Measurements from ENCODE around the gene SLC7A1. TPM values are rescaled to one million over a fixed set of nuclear protein-coding genes. Genes with fewer than 3 reads are reported as not detected.

SLC7A1 gene
- total and polyA plus RNA-seq, 10 donors = 2.2 to 53.8 (median 20.6) TPM

- Histone ChIP-seq H3K36me3 (no peaks in the 10 kb centered on the region), H3K9me3 (no peaks in the 10 kb centered on the region), H3K27ac (no peak overlapping the region), H3K4me1 (no peaks in the 10 kb centered on the region), H3K4me3 (no peak overlapping the region), H3K27me3 (replicated peaks in 1 of 7) (peaks cover 0 to 12% (median 0%) of the 10 kb centered on the region in 7 donors)
- intact Hi-C loops (cut with DNase I; ENCODE audit: low total_unique reads) = no loop called here
- TF ChIP-seq POLR2AphosphoS5 (IDR thresholded peaks at IDR 0.05) = no peak
- TF ChIP-seq POLR2A (IDR thresholded peaks at IDR 0.05) = no peak
- no peak for TF ChIP-seq CTCF (IDR thresholded peaks at IDR 0.05 in 8 of 11, conservative IDR thresholded peaks at IDR 0.05 in 3 of 11)
- no peak for DNase-seq
- WGBS, 5 donors = 94 to 100% (median 97%) methylated on average over 1 of the region's 1 CpG
Measured at GRCh38 chr13:29607465-29607864, 12.0 kb upstream of the SLC7A1 start.

- no peak for TF ChIP-seq POLR2A (IDR thresholded peaks at IDR 0.05)
- no peak for TF ChIP-seq POLR2AphosphoS5 (IDR thresholded peaks at IDR 0.05)
- TF ChIP-seq CTCF (IDR thresholded peaks at IDR 0.05 in 8 of 11, conservative IDR thresholded peaks at IDR 0.05 in 3 of 11) = no peak
- no peaks in the 10 kb centered on the region for H3K27me3 ChIP-seq (replicated peaks in 1 of 7)
- no peak for DNase-seq
- H3K9me3 ChIP-seq = no peaks in the 10 kb centered on the region
- WGBS, 5 donors = 65 to 80% (median 70%) methylated on average over 8 of the region's 8 CpGs
- intact Hi-C loops (cut with DNase I; ENCODE audit: low total_unique reads) = no loop called here
- H3K4me3 ChIP-seq = no peak overlapping the region
- no peaks in the 10 kb centered on the region for H3K36me3 ChIP-seq
- no peaks in the 10 kb centered on the region for H3K4me1 ChIP-seq
- H3K27ac ChIP-seq = peak overlapping the region in 3 of 8 donors; percentile 1 to 33 (median 16)
Measured at GRCh38 chr13:29605860-29606526, 10.5 kb upstream of the SLC7A1 start.

- Histone ChIP-seq H3K27me3 (replicated peaks in 1 of 7) (peaks cover 0 to 3% (median 0%) of the 10 kb centered on the region in 7 donors), H3K36me3 (no peaks in the 10 kb centered on the region), H3K4me1 (peaks cover 4 to 28% (median 20%) of the 10 kb centered on the region in 6 donors), H3K9me3 (no peaks in the 10 kb centered on the region), H3K4me3 (no peak overlapping the region), H3K27ac (no peak overlapping the region)
- WGBS, 5 donors = 93 to 99% (median 97%) methylated on average over 2 of the region's 2 CpGs
- intact Hi-C loops (cut with DNase I; ENCODE audit: low total_unique reads) = loop anchor here (10.0 kb wide), 1 partner anchor 246 kb away; no protein-coding TSS in a partner anchor
- TF ChIP-seq POLR2AphosphoS5 (IDR thresholded peaks at IDR 0.05) (no peak), POLR2A (IDR thresholded peaks at IDR 0.05) (no peak), CTCF (IDR thresholded peaks at IDR 0.05 in 8 of 11, conservative IDR thresholded peaks at IDR 0.05 in 3 of 11) (no peak)
- no peak for DNase-seq
Measured at GRCh38 chr13:29598321-29598720, 2.8 kb upstream of the SLC7A1 start.

- Histone ChIP-seq H3K27me3 (replicated peaks in 1 of 7) (peaks cover 0 to 3% (median 0%) of the 10 kb centered on the region in 7 donors), H3K36me3 (no peaks in the 10 kb centered on the region), H3K4me3 (no peak overlapping the region), H3K4me1 (peaks cover 4 to 34% (median 22%) of the 10 kb centered on the region in 6 donors), H3K9me3 (no peaks in the 10 kb centered on the region), H3K27ac (no peak overlapping the region)
- no peak for DNase-seq
- no peak for TF ChIP-seq CTCF (IDR thresholded peaks at IDR 0.05 in 8 of 11, conservative IDR thresholded peaks at IDR 0.05 in 3 of 11)
- TF ChIP-seq POLR2A (IDR thresholded peaks at IDR 0.05) = no peak
- no peak for TF ChIP-seq POLR2AphosphoS5 (IDR thresholded peaks at IDR 0.05)
- intact Hi-C loops (cut with DNase I; ENCODE audit: low total_unique reads) = loop anchor here (10.0 kb wide), 1 partner anchor 247 kb away; no protein-coding TSS in a partner anchor
- WGBS, 5 donors = 95 to 100% (median 98%) methylated on average over 3 of the region's 3 CpGs
Measured at GRCh38 chr13:29597706-29598105, 2.2 kb upstream of the SLC7A1 start.

Measured in spleen (tissue), 11 donors.